Activated T-helper 2 cell treated with anti-CD3 and anti-CD28 coated beads, Interferon-gamma antibody, Interleukin-2, Interleukin-4, amounts not matched to agents 10 μg/mL and 5 μg/mL and 100 μg/mL, durations not matched to agents 14 hours and 24 hours and 36 hours (primary cell): ENCODE measurements around the gene ARHGDIB. TPM values are rescaled to one million over a fixed set of nuclear protein-coding genes. Genes with fewer than 3 reads are reported as not detected.

Experiments
- DNase-seq: peaks from one replicate; pipeline ENCODE4 v3.0.0; 2021; ENCODE audit warnings: low spot score
- H3K27ac Mint-ChIP-seq: one replicate; pipeline ENCODE4 v1.8.0; 2021; ENCODE audit warnings: mixed read lengths
- H3K27me3 Mint-ChIP-seq: one replicate; pipeline ENCODE4 v1.8.0; 2021; ENCODE audit warnings: low read depth, mixed read lengths
- H3K36me3 Mint-ChIP-seq: one replicate; pipeline ENCODE4 v1.8.0; 2021; ENCODE audit warnings: low read depth, mixed read lengths
- H3K4me1 Mint-ChIP-seq: one replicate; pipeline ENCODE4 v1.8.0; 2021; ENCODE audit warnings: low read depth, mixed read lengths
- H3K4me3 Mint-ChIP-seq: one replicate; pipeline ENCODE4 v1.8.0; 2021; ENCODE audit warnings: low read depth, mild to moderate bottlenecking, moderate library complexity, mixed read lengths
- H3K9me3 Mint-ChIP-seq: one replicate; pipeline ENCODE4 v1.8.0; 2021; ENCODE audit warnings: mixed read lengths
- intact Hi-C: fragments of 100-400 bp; cut with micrococcal nuclease; formaldehyde crosslinking; loops from one replicate; pipeline ENCODE4 v1.15.1; 2023
- total RNA-seq: library from RNA; stranded (reverse); gene quantifications from 2 replicates; pipeline ENCODE4 v1.2.3, GENCODE V29; 2022

ARHGDIB gene
- total RNA-seq: 535 and 561 TPM in 2 replicates

DNA sequence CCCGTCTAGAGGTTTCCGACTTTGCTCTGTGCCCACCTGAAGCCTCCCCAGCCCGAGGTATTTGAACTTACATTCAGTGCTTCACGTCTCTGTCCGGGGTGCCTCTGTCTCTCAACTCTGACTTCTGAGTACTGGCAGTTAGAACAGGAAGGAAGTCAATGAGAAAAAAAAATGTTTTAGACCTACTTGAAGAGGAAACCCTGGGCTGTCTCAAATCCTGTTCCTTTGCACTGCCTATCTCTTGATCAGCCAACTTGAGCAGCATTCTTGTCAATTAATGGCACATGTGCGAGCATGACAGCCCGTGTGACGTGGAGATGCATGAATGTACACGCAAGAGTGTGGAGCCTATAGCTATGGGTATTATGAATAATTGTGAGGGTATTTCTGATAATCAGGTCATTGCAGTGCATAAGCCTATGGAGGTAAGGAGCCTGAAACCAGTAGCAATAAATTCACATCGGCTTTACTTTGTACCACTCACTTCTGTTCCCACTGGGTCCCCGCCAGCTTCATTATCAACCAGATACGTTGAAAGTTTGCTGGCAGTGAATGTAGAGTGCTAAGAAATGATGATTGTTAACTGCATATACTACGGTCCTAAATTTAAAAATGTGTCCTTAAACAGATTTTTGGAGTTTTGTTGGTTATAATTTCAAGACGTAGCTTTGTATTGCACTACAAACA is at the start of gene ARHGDIB:
TSS of gene ARHGDIB (minus strand) at position 136 of the 687 bp plus-strand sequence. CDS start 10,889 bp downstream, outside the sequence.
- Mint-ChIP-seq H3K27me3 (no peaks in the 10 kb centered on the region), H3K9me3 (no peaks in the 10 kb centered on the region), H3K4me3 (peak within 1 kb of the TSS; percentile 96), H3K4me1 (peaks cover 53% of the 10 kb centered on the region), H3K27ac (peak within 1 kb of the TSS; percentile 97), H3K36me3 (peaks cover 35% of the 10 kb centered on the region)
- peak; percentile 82 for DNase-seq
- intact Hi-C loops: loop anchor here (1.0 to 5.0 kb wide), 8 partner anchors 9 to 921 kb away; partner anchors contain the start of genes C12orf60, STRAP and WBP11

DNA sequence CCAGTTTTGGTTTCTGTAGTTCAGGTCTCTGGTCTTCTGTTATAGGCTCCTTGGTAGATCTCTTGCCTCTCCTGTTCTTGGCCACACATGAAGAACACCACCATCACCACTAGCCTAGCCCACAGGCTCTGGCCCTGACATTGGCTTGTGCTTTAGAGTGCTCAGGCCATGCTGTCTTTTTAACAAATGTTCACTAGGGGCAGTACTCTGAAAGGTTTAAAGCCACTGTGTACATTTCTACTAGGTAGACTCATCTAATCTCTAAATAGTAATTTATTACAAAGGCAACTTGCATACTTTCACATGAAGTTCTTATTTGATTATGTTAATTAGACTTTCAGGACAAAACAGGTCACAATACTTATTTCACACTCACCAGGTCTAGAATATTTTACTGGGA is 49.8 kb upstream of the ARHGDIB start:
- Mint-ChIP-seq H3K4me1 (no peaks in the 10 kb centered on the region), H3K27ac (no peak overlapping the region), H3K4me3 (no peak overlapping the region), H3K27me3 (peaks cover 23% of the 10 kb centered on the region), H3K36me3 (no peaks in the 10 kb centered on the region), H3K9me3 (no peaks in the 10 kb centered on the region)
- intact Hi-C loops: no loop called here
- DNase-seq: no peak

DNA sequence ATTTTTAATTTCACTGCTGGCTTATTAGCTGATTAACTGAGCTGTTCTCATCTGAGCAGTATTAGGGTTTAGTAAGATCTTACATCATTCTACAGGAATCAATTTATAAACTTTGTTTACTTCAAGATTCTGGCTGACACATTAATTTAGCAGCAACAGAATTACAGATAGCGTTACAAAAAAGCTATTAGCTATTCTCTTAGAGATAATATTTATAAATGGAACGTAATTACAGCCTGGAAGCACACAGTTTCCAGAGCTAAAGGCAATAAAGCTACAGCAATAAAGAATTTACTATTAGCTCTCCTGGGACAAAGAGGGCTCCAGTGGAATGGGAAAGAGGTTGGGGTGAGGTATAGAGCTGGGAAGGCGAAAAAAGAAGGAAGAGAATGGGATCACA is 46.1 kb upstream of the ARHGDIB start:
- Mint-ChIP-seq H3K4me1 (no peaks in the 10 kb centered on the region), H3K9me3 (no peaks in the 10 kb centered on the region), H3K36me3 (no peaks in the 10 kb centered on the region), H3K4me3 (no peak overlapping the region), H3K27ac (no peak overlapping the region), H3K27me3 (peaks cover 49% of the 10 kb centered on the region)
- no peak for DNase-seq
- intact Hi-C loops: no loop called here

DNA sequence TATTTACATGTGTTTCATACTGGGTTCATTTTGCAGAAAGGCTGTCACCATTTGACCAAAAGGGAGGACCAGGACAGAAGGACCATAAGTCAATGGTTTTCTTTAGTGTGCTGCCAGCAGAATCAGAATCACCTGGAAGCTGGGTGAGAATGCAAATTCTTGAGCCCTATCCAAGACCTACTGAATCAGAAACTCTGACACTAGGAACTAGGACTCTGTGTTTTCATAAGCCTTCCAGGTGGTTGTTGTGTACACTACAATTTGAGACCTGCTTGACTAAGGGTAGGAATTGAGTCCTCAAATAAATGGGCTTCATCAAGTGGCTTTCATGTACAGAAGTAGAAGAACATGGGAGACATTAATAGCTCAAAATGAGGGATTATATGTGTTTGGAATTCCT is 43.7 kb upstream of the ARHGDIB start:
- no peaks in the 10 kb centered on the region for H3K36me3 Mint-ChIP-seq
- DNase-seq: no peak

DNA sequence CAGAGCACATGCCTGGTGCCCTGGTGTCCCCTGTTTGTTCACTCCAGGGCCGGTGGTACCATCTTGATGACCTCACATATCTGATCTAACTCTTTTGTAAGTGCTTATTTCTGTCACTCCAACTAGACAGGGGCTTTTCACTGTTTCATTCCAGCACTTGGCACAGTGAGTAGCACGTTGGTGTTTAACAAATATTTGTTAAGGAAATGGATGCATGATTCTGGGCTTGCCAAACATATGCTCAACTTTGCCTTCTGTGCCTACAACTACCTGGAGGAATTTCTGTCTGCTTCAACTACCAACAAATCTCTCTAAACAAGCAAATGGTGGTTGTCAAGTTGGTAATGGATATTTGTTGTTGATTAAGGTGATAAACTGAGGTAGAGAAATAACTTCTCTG is 43.0 kb upstream of the ARHGDIB start:
- H3K36me3 Mint-ChIP-seq: no peaks in the 10 kb centered on the region
- intact Hi-C loops: loop anchor here (5.0 kb wide), 1 partner anchor 218 kb away; the partner anchor contains the start of gene RERG
- no peaks in the 10 kb centered on the region for H3K4me1 Mint-ChIP-seq
- no peaks in the 10 kb centered on the region for H3K9me3 Mint-ChIP-seq
- no peak overlapping the region for H3K4me3 Mint-ChIP-seq
- DNase-seq: no peak
- no peak overlapping the region for H3K27ac Mint-ChIP-seq
- H3K27me3 Mint-ChIP-seq: peaks cover 67% of the 10 kb centered on the region

More for the DNA sequence above, 43.7 kb upstream of the ARHGDIB start:
- Mint-ChIP-seq H3K27me3 (peaks cover 70% of the 10 kb centered on the region), H3K27ac (no peak overlapping the region), H3K4me1 (no peaks in the 10 kb centered on the region), H3K4me3 (no peak overlapping the region), H3K9me3 (no peaks in the 10 kb centered on the region)
- intact Hi-C loops: no loop called here

DNA sequence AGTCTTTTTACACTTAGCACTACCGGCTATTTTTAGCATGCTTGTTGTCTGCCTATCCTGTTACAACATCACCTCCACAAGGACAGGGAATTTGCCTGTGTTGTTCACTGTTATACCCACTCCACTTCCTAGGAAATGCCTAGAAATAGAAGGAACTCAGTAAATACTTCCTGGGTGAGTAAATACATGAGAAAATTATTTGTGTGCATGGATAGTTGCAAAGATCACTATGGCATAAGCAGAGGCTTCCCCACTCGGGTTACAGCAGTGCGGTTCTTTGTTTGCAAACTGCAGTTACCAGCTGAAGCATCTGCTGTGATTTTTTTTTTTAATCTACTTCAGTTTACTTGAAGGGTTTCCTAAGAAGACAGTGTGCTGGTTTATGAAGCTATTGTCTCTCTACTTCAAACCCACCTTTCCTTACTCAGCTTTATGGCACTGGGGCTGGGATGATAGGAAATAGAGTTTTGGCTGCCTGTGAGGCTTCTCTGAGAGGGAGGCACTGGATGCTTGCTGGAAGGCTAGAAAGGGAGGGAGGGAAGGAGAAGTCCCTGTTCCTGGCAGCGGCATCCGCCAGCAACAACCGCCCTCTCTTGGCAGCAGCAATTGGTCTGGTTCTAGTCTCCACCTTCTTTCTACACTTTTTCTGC is 40.5 kb upstream of the ARHGDIB start:
- no peaks in the 10 kb centered on the region for H3K9me3 Mint-ChIP-seq
- no peak overlapping the region for H3K27ac Mint-ChIP-seq
- H3K36me3 Mint-ChIP-seq: no peaks in the 10 kb centered on the region
- no peaks in the 10 kb centered on the region for H3K4me1 Mint-ChIP-seq
- no peak for DNase-seq
- intact Hi-C loops: loop anchor here (5.0 kb wide), 1 partner anchor 220 kb away; the partner anchor contains the start of gene RERG
- peaks cover 72% of the 10 kb centered on the region for H3K27me3 Mint-ChIP-seq
- no peak overlapping the region for H3K4me3 Mint-ChIP-seq

DNA sequence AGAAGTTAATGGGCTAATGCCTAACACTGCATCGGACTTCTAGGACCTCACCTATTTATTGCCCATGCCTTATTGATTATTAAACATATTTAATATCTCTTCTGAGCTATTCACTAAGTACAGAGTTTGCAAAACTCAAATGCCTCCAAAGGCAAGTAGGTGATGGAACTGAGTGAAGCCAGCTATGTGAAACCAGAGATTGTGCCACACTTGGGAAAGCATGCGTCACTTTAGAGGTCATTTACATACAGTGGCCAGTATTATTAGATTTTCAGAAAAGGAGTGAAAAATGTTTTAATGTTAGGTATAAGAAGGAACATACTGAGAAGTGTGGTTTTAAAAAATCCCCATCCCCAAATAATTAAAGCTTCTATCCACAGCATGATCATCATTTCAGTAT is 39.2 kb upstream of the ARHGDIB start:
- Mint-ChIP-seq H3K4me1 (peaks cover 2% of the 10 kb centered on the region), H3K27me3 (peaks cover 62% of the 10 kb centered on the region), H3K4me3 (no peak overlapping the region), H3K36me3 (no peaks in the 10 kb centered on the region), H3K27ac (no peak overlapping the region), H3K9me3 (no peaks in the 10 kb centered on the region)
- intact Hi-C loops: loop anchor here (5.0 kb wide), 1 partner anchor 222 kb away; the partner anchor contains the start of gene RERG
- no peak for DNase-seq

DNA sequence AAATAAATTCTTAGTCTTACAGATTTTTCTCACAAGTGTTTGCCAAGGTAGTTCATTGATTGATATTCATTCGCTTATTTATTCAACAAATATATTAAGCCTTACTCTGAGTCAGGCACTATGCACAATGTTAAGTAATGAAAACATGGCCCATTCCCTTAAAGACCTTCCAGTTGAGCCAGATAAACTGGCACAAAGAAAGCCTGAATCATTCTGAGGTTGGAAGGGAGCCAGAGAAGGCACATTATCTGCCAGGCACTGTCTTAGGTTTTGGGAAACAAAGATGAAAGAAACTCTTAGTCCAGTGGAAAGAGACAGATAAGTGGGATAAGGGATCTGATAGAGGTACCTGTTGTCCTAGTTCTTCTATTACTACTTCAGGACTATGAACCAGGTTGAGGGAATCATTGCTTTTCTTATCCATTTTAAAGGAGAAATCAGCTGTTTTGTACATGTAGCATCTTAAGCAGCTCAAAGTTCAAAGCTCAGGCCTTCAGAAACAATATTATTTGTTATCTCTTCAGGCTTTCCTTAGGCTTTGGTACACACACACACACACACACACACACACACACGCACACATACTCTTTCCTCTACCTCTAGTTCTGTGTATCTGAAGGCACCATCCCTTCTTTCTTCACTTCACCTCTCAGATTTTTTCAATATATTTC is 38.4 kb upstream of the ARHGDIB start:
- Mint-ChIP-seq H3K4me3 (no peak overlapping the region), H3K27ac (no peak overlapping the region), H3K9me3 (no peaks in the 10 kb centered on the region), H3K36me3 (no peaks in the 10 kb centered on the region), H3K27me3 (peaks cover 56% of the 10 kb centered on the region), H3K4me1 (peaks cover 9% of the 10 kb centered on the region)
- intact Hi-C loops: loop anchor here (5.0 kb wide), 1 partner anchor 222 kb away; the partner anchor contains the start of gene RERG
- no peak for DNase-seq

DNA sequence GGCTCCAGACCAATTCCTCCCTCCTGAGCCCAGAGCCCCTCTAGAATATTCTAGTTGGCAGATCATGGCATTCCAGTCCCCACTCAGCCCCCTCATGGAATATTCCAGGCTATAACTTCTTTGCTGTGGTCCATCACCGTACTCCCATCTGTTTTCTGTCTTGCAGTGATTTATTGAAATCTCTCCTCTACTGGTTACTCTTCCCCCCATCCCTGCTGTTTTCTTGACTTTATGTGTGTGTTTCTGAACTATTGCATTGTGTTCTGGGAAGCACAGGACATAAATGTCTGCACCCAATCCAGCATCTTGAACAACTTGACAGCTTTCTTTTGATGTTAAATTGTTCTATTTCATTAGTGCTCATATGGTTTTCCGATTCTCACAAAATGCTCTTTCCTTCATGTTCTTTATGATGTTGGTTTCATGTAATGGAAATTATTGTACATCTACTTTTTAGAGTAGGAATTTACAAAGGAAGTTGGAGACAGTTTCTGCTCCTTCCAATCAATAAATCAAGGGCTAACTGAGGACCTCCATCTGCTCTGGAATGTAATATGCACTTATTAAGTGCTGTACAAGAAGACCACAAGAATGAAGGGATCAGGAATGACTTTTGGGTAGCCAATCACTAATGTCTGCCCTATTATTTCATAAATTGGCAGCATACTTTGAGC is 37.8 kb upstream of the ARHGDIB start:
- Mint-ChIP-seq H3K27me3 (peaks cover 50% of the 10 kb centered on the region), H3K27ac (no peak overlapping the region), H3K4me1 (peaks cover 15% of the 10 kb centered on the region), H3K4me3 (no peak overlapping the region), H3K9me3 (no peaks in the 10 kb centered on the region), H3K36me3 (no peaks in the 10 kb centered on the region)
- intact Hi-C loops: no loop called here
- DNase-seq: no peak

DNA sequence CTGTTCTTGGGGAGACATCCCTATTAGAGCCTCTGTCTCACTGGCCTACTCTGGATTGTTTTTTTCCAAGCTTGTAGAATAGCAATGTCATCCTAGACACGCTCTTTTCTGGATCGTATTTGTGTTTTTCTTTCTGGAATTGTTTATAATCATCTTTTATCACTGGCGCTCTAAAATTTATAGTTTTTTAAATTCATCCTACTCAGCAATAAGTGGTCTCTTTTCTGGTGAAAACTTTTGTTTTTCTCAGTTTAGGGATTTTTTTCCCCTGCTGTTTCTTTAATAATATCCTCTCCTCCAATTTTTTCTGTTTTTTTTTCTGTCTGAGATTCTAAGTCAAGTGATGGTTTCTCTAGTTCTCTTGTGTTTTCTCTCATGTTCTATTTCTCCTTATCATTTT is 36.6 kb upstream of the ARHGDIB start:
- Mint-ChIP-seq H3K27ac (no peak overlapping the region), H3K27me3 (peaks cover 43% of the 10 kb centered on the region), H3K4me3 (no peak overlapping the region), H3K36me3 (no peaks in the 10 kb centered on the region), H3K9me3 (no peaks in the 10 kb centered on the region), H3K4me1 (peaks cover 23% of the 10 kb centered on the region)
- intact Hi-C loops: loop anchor here (2.0 kb wide), 1 partner anchor 275 kb away; no protein-coding TSS in a partner anchor
- DNase-seq: no peak

DNA sequence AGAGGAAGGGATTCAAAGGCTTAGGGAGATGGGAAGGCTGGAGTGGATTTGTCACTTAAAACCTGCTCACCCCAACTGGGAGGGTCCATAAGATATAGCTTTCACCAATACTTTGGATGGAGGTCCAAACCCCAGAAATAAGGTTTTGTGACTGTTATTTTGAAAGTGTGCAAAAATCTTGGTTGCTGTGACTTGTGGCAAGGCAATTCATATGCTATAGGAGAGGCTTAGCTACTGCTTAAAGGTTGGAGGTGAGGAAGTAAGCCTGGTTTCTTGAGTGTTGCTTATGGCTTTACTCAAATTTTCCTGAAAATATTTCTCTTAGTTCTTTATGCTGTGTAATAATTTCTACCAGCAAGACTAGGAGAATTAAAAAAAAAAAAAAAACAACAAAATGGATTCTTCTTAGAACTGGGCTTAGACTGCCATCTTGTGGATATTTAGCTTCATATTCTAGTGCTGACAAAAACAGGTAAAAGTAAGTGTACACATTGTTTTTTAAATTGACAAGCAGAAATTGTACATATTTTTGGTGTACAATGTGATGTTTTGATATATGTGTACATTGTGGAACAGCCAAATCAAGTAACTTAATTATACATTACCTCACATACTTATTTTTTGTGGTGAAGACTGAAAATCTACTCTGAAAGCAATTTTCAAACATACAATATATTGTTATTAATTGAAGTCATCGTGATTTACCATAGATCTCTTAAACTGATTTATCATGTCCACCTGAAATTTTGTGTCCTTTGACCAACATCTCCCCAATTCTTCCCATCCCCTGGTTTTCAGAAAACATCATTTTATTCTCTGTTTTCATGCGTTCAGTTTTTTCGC is 34.4 kb upstream of the ARHGDIB start:
- no peak overlapping the region for H3K4me3 Mint-ChIP-seq
- intact Hi-C loops: loop anchor here (1.0 to 2.0 kb wide), 4 partner anchors 35 to 273 kb away; partner anchors contain the start of gene ARHGDIB
- H3K36me3 Mint-ChIP-seq: no peaks in the 10 kb centered on the region
- H3K9me3 Mint-ChIP-seq: peaks cover 5% of the 10 kb centered on the region
- H3K27ac Mint-ChIP-seq: no peak overlapping the region
- H3K4me1 Mint-ChIP-seq: peaks cover 23% of the 10 kb centered on the region
- DNase-seq: no peak
- H3K27me3 Mint-ChIP-seq: peaks cover 27% of the 10 kb centered on the region
